ENCODE data around the gene BPGM. TPM values are rescaled to one million over a fixed set of nuclear protein-coding genes. Genes with fewer than 3 reads are reported as not detected.
"Not testable (repeated sequence)": the region's sequence is repeated elsewhere in the genome, so short reads cannot be mapped to it uniquely, and the experiment has no call there.

Gene BPGM
- total RNA-seq, 1 donor from 2014 or later = 5.9 TPM

DNA sequence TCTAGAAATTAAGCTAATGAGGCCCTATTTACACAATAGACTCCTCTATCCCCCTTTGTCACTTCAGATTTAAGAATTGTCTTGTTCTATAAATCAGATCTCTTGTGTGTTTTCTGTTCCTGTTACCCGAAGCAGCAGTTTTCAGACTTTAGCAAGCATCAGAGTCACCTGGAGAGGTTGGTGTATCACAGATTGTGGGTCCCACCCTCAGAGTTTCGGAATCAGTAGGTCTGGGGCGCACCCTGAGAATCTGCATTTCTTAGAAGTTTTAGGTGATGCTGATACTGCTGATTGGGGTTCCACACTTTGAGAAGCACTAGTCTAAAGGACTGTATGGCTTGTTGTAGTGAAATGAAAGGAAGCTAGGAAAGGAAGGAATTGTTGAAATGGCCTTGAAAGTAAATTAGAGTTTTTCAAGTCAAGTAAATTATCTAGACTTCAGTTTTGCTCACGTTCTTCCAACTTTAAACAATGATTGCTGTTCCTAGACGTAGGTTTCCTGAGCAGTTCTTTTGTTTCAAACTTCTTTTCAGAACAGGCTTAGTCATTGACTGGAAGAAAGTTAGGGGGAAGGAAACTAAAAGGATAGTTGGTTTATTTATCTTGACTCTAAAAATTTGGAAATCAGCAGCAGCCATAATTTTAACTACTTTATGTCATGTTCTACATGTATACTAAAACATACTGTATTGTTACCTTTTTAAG is 15.7 kb downstream of the BPGM start:
- ATAC-seq = no peak
- DNase-seq (ENCODE audit: low spot score) = no peak

- ATAC-seq (no peak), DNase-seq (ENCODE audit: low spot score) (no peak)
Observed at GRCh38 chr7:134662871-134663205, 16.2 kb downstream of the BPGM start.

DNA sequence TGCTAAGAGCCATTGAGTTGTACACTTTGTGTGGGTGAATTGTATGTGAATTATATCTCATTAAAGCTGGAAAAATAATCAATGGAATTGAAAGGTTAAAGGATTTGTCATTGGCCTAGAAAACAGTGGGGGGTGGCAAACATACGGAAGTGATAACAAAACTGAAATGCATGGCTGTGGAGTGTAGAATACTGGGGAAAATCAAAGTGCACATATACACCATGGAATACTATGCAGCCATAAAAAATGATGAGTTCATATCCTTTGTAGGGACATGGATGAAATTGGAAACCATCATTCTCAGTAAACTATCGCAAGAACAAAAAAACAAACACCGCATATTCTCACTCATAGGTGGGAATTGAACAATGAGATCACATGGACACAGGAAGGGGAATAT is 18.4 kb downstream of the BPGM start:
- not testable (repeated sequence) for DNase-seq (ENCODE audit: low spot score); ATAC-seq

DNA sequence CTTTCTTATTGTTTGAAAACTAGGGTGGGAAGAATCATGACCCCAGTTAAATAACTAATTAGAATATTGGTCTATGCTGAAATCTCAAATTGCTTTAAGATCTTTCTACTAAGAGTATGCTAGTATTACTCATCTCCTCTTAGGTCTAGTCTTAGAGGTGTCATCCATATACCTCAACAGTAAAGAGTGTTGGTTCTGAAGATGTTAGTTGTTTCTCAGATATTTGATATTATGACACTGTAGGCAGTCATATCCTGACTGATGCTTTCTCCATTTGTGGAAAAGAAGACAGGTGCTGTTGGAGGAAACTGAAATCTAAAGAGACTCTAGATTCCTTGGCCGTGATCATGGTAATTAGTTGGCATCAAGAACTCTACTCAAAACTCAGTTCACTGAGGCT is 21.2 kb downstream of the BPGM start:
- ATAC-seq = no peak
- DNase-seq (ENCODE audit: low spot score) = no peak

DNA sequence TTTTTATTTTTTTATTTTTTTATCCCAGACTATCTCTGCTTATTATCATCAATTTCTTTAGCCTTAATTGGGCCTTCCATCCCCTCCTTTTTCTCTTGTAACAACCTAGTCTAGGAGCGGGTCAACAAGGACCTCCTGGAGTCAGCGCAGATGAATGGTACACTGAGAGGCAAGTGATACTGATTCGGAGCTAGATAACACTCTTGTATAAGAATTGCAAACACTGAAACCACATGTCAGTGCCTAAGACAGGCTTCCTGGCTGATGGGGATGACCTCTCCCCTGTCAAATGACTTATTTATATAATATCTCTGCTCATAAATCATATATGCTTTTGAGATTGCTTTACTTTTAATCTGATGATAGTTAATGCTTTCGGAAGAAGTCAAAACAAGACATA is 22.7 kb downstream of the BPGM start:
- DNase-seq (ENCODE audit: low spot score) = no peak
- no peak for ATAC-seq

GRCh38 chr7:134669845-134670373 is 23.3 kb downstream of the BPGM start:
- DNase-seq (ENCODE audit: low spot score) (no peak), ATAC-seq (no peak)

GRCh38 chr7:134671609-134672008 is 25.0 kb downstream of the BPGM start:
- no peak for DNase-seq (ENCODE audit: low spot score)

GRCh38 chr7:134674424-134674823 is 27.8 kb downstream of the BPGM start:
- no peak for DNase-seq (ENCODE audit: low spot score)
- no peak for ATAC-seq

More at GRCh38 chr7:134671609-134672008, 25.0 kb downstream of the BPGM start:
- ATAC-seq = no peak

- ATAC-seq = no peak
- no peak for DNase-seq (ENCODE audit: low spot score)
Observed at GRCh38 chr7:134676743-134677142, 30.1 kb downstream of the BPGM start.

DNA sequence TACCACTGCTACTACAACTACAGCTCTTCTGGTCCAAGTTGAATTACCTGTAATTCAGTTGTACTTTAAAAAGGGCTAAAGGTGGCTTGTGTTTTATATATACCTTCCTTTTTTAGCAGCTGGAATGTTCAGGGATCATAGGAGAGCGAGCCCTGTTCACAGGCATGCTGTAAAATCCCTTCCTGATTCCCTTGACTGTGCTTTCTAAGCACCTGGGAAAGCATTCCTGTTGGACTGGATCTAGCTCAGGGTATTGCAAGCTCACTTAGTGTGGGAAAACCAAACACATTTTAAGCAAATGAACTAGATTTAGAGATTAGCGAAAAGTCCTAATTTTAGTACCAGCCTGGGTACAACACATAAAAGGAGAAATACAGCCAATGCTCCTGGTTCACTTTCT is 31.5 kb downstream of the BPGM start:
- ATAC-seq (no peak), DNase-seq (ENCODE audit: low spot score) (no peak)

DNA sequence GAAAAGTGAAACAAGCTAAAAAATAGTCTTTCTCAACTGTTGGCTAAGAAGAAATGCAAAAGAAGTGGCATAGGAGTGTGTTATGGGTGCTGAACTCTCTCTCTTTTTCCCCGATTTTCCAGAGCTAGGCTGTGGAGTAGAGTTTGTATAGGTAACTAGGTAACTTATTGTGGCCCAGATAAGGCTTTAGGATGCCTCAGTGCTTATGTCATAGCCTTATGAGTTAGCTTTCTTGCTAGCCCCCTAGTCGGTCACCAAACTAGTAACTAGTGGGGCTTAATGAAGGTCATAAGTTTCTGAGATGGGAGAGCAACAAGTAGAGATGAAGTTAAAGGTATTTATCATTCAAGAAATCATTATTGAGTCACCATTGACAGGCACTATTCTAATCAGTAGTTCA is 32.4 kb downstream of the BPGM start:
- DNase-seq (ENCODE audit: low spot score) (no peak), ATAC-seq (no peak)

- no peak for DNase-seq (ENCODE audit: low spot score)
- no peak for ATAC-seq
Observed at GRCh38 chr7:134684165-134684564, 37.5 kb downstream of the BPGM start.

- DNase-seq (ENCODE audit: low spot score) = no peak
- ATAC-seq = no peak
Observed at GRCh38 chr7:134685250-134685649, 38.6 kb downstream of the BPGM start.

GRCh38 chr7:134686786-134687185 is 40.1 kb downstream of the BPGM start:
- DNase-seq (ENCODE audit: low spot score) (no peak), ATAC-seq (peak; percentile 33)

DNA sequence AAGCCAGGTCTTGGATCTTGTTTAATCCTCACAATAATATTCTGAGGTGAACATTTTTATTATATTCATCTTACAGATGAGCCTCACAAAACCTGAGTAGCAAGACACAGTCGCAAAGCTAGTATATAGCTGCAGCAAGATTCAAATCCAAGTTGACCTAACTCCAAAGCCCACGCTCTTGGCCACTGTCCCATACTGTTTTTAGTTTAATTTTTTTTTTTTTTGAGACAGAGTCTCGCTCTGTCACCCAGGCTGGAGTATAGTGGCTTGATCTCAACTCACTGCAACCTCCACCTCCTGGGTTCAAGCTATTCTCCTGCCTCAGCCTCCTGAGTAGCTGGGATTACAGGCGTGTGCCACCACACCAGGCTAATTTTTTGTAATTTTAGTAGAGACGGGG is 42.9 kb downstream of the BPGM start:
- ATAC-seq = peak; percentile 25
- not testable (repeated sequence) for DNase-seq (ENCODE audit: low spot score)

DNA sequence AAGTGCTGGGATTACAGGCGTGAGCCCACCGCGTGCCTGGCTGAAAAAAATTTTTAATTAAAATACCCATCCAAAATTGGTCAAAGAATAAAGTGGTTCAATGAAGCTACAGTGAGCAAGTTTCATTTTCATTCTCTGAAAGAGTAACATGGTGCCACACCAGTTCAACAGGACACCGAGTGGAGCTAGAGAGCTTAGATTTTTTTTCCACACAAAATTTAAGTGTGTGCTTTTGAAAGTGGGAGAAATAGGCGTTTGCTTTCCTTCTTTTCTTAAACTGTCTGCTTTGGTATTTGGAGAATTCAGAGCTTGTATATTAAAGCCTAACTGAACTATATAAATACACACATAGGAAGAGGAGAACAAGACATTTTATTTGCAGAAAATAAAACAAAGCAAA is 43.4 kb downstream of the BPGM start:
- ATAC-seq = peak; percentile 88

GRCh38 chr7:134690614-134691504 is 44.2 kb downstream of the BPGM start:
- DNase-seq (ENCODE audit: low spot score) (no peak), ATAC-seq (peak; percentile 44)

More for the DNA sequence above, 43.4 kb downstream of the BPGM start:
- no peak for DNase-seq (ENCODE audit: low spot score)

DNA sequence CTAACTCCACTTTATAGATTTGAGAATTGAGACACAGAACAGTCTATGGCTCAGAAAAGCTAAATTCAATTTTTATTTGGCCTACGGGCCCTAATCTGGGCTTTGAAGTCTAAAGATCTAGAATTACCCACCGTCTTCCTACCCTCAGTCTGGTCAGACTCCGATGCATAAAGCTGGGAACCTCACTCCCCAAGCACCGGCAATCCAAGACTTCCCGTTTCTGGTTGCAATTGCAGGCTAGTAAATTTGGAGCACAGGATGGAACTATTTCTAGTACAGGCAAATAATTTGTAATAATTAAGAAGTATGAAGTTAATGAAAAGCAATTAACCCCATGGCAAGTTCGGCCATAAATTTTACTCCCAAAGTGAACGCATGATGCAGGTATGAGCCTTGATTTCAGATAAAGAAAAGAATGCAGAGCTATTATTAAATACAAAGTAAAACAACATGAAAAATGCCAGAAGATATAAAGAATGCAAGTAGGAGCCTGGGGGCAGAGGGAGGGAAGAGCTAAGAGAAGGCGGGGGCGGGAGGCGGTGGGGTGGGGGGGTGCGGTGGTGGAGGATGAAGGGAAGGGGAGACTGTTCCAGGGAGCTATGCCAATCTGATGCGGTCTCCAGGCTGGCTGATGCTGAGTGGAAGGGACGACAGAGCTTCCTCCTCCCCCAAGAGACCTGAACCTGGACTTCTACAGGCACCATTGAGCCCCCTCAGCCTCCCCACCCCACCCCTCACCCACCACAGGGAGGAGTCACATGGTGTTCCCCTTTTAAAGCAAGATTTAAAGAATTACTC is 45.1 kb downstream of the BPGM start:
- ATAC-seq = no peak
- DNase-seq (ENCODE audit: low spot score) = no peak

- ATAC-seq = no peak
- no peak for DNase-seq (ENCODE audit: low spot score)
Observed at GRCh38 chr7:134692344-134692705, 45.7 kb downstream of the BPGM start.

DNA sequence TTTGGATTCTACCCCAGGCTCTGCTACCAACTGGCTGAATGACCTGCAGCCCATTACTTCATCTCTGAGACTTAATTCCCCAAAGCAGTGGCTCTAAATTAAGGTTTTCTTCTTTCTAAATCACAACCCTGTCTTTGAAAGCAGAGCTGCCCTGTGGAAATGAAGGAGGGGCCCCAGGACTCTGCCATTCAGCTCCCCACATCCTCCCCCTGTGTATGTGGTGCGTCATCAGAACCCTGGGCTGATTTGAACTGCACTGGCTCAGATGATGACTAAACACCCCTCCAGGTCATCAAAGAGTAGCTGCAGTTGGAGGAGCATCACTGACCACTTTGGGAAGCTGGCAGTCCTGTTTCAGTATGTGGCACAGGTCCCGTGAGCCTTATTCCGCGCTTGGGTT is 46.6 kb downstream of the BPGM start:
- DNase-seq (ENCODE audit: low spot score) = no peak
- no peak for ATAC-seq

DNA sequence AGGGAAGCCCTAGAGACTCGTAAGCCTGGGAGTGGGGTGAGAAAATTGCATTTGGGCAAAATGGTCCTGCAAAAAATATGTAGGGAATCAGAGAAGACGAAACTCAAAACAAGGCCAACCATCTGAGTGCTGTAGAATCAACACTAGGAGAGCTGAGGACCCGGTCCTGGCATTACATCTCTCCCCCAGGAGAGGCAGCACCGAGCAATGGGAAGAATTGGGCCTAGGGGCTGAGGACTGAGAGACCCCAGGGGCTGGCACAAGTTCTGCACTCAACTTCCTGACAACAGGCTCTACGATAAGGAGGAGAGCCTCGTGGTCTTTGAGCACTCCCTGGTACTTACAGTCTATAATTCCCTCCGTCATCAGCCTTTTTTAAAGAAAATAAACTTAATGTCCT is 47.6 kb downstream of the BPGM start:
- no peak for DNase-seq (ENCODE audit: low spot score)
- no peak for ATAC-seq

Measured in left lobe of liver (tissue), 2 donors.